NCI-H82 treated with DMSO at 0.1 percent for 48 hours (cell line): ENCODE results near the gene CDK4.

ENCODE experiments used
- DNase-seq: peaks from one replicate; lab custom pipeline; 2025; ENCODE audit not compliant: unreplicated experiment; lab: John Stamatoyannopoulos, UW

The CDK4 gene

DNA sequence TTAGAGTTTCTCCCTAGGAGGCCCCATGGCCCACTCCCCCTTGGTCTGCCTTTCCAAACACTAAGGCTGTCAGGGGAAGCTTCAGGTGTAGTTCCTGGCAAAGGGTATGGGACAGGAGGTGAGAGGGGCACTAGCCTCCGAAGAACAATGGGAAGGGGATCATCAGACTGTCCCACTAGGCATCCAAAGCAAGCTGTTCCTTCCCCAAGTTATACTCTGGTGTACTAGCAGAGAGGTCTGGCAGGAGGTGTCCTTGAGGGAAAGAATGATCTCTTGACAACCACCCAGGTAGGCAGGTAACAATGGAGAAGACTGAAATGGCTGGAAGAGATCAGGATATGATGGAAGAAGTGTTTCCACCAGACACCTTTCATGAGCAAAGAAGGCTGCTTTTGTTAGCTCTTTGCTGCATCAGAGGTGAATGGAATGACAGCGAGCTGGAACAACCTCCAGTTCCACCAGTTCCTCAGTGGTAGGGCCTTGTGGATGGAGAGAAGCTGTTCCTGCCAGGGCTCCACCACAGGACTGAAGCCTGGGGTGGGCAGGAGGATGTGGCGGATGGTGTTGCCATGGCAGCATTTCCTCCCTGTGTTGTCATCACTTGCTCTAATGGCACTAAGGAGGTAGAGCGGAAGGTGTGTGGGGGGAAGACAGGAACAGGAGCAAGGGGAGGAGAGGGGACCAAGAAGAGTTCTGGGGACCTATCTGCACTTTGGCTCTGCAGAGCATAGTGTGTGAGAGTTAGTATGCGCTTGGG, 11.3 kb downstream of the CDK4 start:
- no peak for DNase-seq

DNA sequence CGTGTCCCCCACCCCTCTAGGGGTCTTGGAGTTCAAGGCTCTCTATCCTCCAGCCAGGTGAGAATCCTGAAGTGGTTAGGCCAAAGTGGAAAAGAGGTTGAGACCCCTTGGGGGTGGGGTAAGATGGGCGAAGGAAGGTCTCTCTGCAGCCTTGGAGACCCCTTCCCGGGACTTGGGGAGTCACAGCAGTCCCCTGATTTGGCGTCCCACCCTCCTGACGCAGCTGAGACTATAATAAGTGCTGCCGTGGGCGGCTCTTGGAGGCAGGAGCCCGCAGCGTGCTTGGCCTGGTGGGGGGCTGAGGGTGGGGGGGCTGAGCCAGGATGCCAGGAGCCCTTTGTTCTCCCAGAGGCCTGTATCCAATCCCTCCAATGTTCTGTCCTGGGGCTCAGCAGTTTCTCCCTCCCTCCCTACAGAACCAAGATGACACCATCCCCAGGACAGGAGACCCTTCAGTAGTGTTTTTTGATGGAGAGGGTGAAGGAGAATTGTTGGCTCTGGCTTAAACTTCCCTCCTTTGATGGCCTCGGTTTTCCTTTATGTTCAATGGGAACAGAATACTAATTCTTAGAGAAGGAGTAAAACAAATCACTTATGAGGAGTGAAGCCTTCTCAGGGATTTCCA, 12.1 kb downstream of the CDK4 start:
- DNase-seq, result no peak

DNA sequence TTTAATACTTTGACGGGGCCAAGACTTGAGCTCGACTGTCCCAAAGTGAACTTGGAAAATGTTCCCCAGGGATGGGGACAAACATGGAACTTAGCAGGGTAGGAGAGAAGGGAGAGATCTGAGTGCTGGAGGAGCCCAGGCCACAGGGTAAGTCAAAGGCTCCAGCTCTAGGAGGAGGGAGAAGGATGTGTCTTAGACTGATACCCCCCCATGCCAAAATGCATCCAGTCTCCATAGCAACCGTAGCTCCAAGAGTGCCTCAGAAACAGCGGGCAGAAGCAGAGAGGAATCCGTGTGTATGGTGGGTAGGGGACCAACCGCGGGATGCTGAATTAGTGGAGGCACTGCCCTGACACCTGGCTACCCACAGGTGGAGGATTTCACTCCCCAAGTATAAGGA, 12.7 kb downstream of the CDK4 start:
- no peak for DNase-seq

DNA sequence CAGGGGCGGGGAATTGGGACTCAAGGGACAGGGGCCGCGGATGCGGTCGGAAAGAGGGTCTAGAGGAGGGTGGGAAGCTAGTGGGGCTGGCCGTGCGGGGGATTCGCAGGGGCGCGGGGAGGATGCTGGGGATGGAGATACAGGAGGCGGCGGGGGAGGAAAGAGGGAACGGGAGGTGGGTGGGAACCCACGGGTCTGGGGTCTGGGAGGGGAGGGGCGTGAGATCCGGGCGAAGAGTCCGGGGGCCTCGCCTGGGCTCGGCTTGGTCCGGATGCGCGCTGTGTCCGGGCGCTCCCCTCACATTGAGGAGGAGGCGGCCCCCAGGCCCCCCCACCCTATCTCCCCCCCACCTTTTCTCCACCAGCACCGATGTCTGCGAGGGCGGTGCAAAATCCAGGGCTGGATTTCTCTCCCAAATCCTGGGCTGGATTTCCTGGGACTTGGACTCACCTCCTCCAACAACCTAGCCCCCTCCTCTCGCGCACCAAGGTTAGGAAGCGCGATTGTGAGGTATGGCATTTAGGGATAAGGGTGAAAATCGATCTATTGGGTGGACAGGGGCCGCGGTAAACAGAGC, 13.4 kb downstream of the CDK4 start, which contains the start of gene AGAP2:
Gene AGAP2 (minus strand): TSS at position 82 of the 577 bp plus-strand sequence. CDS start 496 bp downstream, outside the sequence.
- peak; percentile 48 for DNase-seq

DNA sequence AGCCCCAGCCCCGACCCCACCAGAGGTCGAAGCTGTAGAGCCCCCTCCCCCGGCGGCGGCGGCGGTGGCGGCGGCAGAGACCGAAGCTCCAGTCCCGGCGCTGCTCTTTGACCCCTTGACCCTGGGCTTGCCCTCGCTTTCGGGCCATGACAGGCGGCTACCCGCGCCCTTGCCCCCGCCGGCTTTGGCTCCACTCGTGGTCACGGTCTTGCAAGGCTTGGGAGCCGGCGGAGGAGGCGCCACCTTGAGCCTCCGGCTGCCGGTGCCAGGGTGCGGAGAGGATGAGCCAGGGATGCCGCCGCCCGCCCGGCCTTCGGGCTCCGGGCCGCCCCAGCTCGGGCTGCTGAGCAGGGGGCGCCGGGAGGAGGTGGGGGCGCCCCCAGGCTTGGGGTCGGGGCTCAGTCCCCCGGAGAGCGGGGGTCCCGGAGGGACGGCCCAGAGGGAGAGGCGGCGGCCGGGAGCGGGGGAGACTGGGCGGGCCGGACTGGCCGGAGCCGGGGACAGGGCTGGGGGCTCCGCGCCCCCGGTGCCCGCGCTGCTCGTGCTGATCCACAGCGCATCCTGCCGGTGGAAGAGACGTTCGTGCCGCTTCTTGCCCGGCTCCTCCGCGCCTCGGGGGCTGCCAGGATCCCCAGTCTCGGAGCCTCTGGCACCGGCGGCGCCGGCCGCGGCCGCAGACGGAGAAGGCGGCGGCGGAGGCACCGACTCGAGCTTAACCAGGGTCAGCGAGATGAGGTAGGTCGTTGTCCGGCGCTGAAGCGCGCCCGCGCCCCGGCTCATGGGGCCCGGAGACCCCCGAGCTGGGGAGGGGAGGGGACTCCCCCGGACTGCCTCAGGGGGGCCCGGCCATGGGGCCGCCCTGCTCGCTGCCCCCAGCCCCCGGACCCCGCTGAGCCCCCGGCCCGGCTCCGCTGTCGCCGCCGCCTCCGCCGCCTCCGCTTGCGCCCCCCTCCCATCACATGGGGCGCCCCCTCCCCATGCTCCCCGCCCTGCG, 14.3 kb downstream of the CDK4 start:
- DNase-seq, result no peak

DNA sequence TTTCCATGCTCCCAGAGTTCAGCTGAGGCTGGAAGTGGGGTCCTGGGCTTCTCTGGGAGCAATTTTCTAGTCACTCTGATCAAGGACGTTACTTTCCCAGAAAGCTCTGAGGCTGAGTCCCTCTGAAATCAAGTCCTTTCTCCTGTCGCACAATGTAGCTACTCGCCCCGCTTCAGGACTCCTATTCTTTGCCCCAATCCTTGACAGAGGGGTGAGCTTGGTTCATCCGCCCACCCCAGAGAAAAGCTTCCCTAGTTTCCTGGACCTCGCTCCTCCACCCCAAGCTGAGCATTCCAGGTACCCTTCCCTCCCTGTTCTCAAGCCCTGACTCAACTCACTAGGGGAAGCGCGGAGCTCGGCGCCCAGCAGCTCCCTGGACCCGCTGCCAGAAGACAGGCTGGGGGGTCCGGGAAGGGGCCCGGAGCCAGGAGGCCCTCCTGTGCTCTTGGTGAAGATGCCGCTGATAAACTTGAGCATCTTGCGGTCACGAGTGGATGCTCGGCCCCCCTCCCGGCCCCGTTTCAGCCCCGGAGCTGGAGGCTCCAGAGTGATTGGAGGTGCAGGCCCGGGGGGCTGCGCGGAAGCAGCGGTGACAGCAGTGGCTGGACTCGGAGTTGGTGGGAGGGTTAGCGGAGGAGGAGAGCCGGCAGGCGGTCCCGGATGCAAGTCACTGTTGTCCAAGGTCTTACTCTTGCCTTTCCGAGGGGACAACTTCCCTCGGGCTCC, 15.2 kb downstream of the CDK4 start:
- DNase-seq, result no peak

DNA sequence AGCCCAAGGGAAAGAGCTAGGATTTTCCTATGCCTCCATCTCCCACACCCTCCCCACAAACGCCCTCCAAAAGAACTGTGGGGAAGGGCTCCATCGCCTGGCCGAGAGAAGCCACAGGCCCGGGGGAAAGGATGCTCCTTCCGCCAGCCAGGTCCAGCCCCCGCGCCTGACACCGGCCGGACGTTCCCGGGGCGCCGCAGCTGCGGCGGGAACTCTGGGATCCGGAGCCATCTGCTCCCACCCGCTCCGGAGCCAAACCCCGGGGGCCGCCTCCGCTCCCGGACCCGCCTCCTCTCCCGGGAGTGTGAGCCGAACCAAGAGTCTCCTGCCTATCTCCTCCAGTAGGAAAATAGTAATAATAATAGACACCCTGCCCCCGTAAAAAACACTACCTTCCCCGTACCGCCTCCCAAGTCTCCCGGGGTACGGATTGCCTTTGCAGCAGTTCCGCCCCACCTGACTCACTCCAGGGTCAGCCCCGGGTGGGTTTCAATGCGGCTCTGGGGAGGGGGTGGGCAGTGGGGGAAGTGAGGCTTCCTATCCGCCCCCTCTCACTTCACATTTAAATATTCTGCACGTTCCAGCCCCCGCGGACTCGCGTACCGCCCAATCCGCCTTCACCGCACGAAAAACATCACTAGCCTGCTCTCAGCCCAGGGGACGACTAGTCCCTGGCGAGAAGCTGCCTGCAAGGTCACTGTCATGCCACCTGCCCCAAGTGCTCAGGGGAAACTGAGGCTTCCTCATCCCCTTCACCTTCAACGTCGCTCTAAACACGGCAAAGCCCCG, 16.0 kb downstream of the CDK4 start:
- no peak for DNase-seq

DNA sequence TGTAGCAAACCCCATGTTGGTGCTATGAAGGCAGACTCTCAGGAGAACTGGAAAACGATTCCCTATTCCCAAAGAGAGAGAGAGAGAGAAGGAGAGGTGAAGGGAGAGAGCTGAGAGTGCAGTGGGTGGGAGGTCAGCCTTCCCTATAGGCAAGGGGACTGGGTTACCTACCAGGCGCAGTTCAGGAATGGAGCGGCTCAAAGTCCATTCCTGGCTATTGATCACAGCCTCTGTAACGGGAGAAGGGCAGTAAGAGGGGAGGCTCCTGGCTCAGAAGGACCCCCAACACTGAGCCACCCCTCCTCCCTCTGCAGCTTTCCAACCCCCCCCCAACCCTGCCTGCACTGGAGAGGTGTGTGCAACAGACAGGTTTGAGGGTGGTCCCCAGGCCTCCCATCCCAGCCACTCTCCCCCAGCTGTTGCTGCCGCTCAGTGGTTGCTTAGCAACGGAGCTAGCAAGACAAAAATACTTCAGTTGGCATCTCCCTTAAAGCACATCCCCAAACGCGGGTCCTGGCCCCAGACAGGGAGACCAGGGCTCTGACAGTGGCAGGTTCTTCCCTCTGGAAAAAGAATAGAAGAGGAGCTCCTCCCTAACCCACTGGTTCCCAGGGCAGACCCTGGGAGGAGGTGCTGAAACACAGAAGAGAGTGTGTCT, 16.8 kb downstream of the CDK4 start:
- DNase-seq, result no peak

DNA sequence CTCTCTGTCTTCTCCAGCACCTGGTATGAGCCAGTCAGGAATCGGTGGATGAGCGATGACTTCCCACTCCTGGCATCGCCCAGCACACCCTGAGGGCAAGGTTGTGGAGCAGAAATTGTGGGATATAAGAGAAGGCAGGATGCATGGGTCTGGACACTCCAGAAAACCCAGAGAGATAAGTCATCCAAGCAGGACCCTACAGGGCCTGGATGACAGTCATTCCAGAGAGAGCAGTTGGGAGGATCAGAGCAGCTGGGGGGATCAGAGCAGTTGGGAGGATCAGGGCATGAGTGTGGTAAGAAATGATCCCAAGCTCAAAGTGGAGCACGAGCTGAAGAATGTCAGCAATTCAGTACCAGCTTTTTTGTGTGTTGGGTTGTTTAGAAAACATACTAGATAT, 17.5 kb downstream of the CDK4 start:
- DNase-seq, result no peak

DNA sequence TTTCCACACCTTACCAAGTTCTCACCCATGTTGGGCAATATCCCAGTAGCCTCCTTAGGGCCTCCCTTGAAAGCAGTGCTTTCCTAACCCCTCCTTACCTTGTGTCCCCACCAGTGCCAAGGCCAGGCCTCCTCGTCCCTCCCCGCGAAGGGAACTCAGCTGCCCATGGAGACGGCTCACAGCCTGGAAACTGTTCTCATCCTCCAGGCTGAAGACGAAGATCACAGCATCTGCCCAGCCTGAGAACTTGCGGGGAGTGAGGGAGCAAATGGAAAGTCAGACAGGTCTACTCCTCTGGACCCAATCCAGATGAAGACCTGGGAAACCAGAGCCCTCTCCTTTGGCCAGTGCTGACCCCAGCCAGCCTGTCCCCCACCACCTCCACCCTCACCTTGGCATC, 18.2 kb downstream of the CDK4 start:
- no peak for DNase-seq

DNA sequence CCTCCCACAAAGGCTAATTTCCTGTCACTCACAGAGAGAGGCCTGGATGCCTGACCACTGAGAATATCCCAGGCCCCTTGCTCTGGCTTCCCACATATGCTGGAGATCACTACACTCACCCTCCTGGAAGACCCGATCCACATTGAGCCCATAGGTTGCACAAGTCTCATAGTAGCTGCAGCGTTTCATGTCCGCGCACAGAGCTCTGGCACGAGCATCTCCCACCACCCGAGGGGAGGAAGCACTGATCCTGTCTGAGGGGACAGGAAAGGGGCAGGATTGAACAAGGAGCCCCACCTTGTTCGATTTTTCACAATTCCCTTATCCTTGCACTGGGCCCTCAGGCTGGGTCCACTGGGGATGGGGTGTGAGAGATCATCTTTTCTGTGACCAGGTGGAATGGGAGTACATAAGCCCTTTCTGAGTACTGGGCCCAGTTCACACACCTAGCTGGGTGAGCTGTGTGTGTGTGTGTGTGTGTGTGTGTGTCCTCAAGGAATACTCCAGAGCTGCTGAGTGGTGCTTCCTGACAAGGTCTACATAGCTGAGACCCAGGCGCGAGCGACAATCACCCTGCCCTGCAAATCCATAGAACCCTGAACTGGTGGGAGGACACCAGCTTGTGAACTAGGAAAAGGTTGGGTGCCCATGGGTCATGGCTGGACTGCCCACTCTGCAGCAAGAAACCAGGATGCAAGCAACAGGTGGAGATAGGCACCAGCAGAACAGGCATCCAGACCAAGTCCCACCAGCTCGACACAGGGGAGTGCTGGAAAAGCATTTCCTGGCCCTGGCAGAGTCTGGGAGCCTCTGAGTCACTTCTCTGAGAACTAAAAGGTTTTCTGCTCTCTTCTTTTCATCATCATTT, 19.1 kb downstream of the CDK4 start:
- no peak for DNase-seq

DNA sequence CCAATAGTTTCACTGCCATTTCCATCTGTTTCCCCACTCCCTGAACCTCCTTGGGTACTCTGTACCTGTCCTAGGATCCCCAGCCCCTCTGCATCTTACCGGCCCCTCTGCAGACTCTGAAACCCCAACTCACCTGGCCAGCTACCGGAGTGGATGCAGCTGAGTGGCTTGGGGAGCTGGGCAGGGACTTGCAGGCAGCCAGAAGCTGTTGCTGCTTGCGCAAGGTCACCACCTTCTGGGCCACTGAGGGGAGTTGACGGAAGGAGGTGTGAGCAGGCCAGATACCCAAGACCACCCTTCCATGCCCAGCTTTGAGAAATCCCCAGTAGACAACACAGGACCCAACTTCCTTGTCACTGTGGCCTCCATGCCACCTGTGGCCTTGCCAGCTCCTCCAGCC, 19.8 kb downstream of the CDK4 start:
- no peak for DNase-seq

DNA sequence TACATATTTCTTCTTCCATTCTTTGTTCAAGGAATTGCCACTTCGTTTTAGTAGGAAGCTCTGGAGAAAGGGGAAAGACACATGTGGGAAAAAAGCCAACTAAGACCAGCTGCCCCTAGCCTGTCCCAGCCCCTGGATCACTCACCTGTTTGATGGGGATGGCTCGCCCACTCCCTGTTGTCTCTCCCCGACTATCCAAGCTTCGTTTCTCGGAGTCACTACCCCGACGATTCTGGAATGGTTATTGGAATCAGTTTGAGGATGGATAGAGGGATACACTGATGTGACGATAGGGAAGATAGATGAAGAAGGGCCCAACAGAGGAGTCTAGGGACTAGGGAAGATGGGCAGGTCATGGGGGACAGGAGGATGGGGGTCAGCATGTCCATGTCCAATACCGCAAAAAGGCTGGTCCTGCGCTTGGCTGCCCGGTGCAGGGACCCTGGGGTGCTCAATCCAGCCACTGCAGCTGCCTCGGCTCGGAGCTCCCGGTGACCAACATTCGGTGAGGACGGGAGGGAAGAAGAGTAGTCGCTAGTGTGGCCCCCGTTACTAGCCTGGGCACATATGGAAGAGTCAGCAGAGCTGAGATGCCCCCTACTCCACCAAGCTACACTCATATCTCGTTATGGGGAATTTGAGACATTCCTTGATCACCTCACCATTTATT, 20.6 kb downstream of the CDK4 start:
- no peak for DNase-seq

DNA sequence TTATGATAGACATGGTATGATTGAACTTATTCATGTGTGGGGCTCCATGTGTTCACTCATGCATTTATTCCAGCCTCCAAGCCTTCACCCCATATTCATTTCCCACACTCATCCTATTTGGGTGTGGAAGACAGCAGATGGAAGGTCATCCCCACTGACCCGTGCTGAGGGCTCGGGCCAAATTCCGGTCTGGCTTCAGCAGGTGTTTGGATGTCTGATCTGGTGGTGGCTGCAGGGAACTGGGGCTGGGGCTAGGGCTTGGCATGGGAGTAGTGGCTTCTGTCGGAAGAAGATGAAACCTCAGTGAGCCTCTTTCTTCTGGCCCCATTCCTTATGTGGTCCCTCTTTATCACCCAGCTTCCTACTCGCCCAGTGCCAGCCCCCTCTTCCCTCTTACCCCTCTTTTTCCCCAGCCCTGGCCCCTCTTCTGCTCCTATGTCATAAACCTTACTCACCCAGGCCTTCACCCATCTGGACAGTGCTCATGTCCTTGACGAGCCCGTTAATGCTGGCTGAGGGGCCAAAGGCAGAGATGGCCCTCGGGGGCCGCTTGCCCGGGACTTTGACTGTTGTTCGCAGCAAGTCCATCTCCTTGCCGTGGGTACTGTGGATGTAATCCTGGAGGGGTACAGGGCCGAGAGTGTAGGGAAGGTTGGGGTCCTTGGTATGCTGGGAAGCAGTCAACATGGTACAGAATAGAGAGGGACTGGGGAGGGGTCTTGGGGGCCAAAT, 21.6 kb downstream of the CDK4 start:
- DNase-seq, result no peak

DNA sequence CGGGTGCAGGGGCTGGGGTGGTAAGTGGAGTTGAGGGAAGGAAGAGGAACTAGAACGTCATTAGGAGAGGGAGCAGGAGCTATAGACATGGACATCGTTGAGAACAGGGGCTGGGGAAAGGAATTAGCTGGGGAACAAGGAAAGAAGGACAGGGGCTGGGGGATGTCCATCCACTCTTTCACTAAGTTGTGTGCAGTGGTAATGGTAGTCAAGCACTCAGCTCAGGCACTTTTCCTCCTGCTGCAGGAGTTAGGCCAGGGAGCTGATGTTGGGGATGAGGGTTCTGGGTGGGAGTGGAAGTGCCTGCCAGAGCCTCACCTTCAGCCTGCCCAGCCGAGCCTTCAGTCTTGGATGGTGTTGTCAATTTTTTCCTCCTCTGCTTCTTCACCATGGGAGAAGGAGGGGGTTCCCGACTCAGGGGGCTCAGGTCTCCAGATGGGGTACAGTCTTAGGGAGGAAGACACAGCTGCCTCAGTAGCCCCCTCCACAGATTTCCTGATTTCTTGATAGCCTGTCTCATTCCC, 22.7 kb downstream of the CDK4 start:
- no peak for DNase-seq

DNA sequence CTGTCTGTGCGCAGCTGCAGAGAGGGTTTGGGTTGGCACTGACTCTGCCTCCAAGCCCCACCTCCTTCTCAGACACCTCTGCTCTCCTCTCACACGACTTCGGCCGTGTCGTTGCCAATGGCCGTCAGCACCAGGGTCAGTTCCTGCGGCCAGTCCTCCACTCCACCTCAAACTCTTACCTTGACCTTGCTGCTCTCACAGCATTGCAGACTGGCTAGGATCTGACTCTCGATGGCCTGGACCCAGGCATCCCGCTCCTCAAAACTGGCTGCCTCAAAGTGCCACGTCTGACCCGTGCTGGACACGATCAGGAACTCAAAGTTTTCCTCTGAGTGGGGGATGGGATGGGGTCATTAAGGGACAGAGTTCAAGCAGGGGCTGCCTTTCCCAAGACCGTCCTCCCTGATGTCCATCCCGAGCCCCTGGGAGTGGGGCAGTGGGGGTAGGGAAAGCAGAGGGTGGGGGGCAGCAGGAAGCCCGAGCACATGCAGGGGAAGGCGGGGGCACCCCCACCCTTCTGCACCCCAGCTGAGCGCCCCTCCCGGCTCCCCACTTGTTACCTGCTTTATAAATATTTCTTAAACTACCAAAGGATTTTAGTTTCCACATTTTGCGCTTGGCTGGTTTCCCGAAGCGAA, 24.2 kb downstream of the CDK4 start:
- DNase-seq, result no peak
